ENCODE measurements around the gene CCDC33.

CCDC33 gene

GRCh38 chr15:74276560-74276959 is 40.4 kb downstream of the CCDC33 start:
- no peak overlapping the region for H3K4me2 ChIP-seq (ENCODE audit: low read length)
- H3K9me2 ChIP-seq (replicated peaks; ENCODE audit: control insufficient read depth, low read length), result no peaks in the 10 kb centered on the region
- no peaks in the 10 kb centered on the region for H4K20me1 ChIP-seq (ENCODE audit: control insufficient read depth, insufficient read depth, low read depth, low read length)
- no peak overlapping the region for H3K4me3 ChIP-seq (ENCODE audit: low read length)
- no peaks in the 10 kb centered on the region for H3K9me3 ChIP-seq (ENCODE audit: control insufficient read depth, insufficient read depth, low read length)
- no peaks in the 10 kb centered on the region for H3K36me3 ChIP-seq (ENCODE audit: control insufficient read depth, low read length)
- H3K27me3 ChIP-seq (ENCODE audit: control insufficient read depth, low read length), result peaks cover 3% of the 10 kb centered on the region
- H3K4me1 ChIP-seq (ENCODE audit: control insufficient read depth, low read length), result no peaks in the 10 kb centered on the region
- no peaks in the 10 kb centered on the region for H3F3A ChIP-seq (ENCODE audit: control insufficient read depth, insufficient read depth)
- no peaks in the 10 kb centered on the region for H3K79me2 ChIP-seq (ENCODE audit: control insufficient read depth, low read length)
- TF ChIP-seq EZH2phosphoT487 (IDR thresholded peaks at IDR 0.05; ENCODE audit: borderline replicate concordance, low read length), result no peak
- TF ChIP-seq, protein P1, sequence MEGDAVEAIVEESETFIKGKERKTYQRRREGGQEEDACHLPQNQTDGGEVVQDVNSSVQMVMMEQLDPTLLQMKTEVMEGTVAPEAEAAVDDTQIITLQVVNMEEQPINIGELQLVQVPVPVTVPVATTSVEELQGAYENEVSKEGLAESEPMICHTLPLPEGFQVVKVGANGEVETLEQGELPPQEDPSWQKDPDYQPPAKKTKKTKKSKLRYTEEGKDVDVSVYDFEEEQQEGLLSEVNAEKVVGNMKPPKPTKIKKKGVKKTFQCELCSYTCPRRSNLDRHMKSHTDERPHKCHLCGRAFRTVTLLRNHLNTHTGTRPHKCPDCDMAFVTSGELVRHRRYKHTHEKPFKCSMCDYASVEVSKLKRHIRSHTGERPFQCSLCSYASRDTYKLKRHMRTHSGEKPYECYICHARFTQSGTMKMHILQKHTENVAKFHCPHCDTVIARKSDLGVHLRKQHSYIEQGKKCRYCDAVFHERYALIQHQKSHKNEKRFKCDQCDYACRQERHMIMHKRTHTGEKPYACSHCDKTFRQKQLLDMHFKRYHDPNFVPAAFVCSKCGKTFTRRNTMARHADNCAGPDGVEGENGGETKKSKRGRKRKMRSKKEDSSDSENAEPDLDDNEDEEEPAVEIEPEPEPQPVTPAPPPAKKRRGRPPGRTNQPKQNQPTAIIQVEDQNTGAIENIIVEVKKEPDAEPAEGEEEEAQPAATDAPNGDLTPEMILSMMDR (IDR thresholded peaks at IDR 0.05; ENCODE audit: low read depth, low read length, poor library complexity, severe bottlenecking), result no peak
- no peak overlapping the region for H3K27ac ChIP-seq (ENCODE audit: low read depth, low read length)

DNA sequence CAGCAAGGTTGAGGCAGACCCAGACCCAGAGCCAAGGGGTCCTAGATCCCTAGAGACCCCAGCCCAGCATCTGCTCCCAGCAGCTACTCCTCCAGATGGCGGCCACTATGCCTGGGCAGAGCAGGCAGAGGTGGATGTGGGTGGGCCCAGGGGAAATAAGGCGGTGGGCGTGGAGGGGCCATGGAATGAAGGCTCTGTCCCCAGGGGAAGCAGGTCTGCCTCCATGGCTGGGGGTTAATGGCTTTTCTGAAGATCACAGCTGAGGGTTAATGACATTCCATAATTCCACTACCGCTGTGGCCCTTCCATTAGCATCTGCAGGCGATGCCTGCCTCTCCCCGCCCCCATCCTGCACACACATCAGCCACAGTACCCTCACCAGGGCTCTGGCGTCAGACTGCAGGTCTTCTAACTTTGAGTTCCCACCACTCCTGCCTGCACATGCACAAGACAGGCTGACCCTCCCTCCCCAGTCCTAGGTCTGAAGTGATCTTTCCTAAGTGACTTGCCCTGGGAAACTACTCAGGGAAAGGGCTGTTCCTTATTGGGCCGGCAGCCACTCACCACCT is 41.2 kb downstream of the CCDC33 start:
- TF ChIP-seq EZH2phosphoT487 (IDR thresholded peaks at IDR 0.05; ENCODE audit: borderline replicate concordance, low read length), result no peak
- TF ChIP-seq, protein P1 (IDR thresholded peaks at IDR 0.05; ENCODE audit: low read depth, low read length, poor library complexity, severe bottlenecking), result no peak
- no peaks in the 10 kb centered on the region for H3K79me2 ChIP-seq (ENCODE audit: control insufficient read depth, low read length)
- H3K9me2 ChIP-seq (replicated peaks; ENCODE audit: control insufficient read depth, low read length), result no peaks in the 10 kb centered on the region
- H3K4me2 ChIP-seq (ENCODE audit: low read length), result no peak overlapping the region
- H3K4me3 ChIP-seq (ENCODE audit: low read length), result no peak overlapping the region
- H3K36me3 ChIP-seq (ENCODE audit: control insufficient read depth, low read length), result no peaks in the 10 kb centered on the region
- no peaks in the 10 kb centered on the region for H3F3A ChIP-seq (ENCODE audit: control insufficient read depth, insufficient read depth)
- H3K9me3 ChIP-seq (ENCODE audit: control insufficient read depth, insufficient read depth, low read length), result no peaks in the 10 kb centered on the region
- H3K27ac ChIP-seq (ENCODE audit: low read depth, low read length), result no peak overlapping the region
- no peaks in the 10 kb centered on the region for H3K4me1 ChIP-seq (ENCODE audit: control insufficient read depth, low read length)
- H3K27me3 ChIP-seq (ENCODE audit: control insufficient read depth, low read length), result peaks cover 7% of the 10 kb centered on the region
- H4K20me1 ChIP-seq (ENCODE audit: control insufficient read depth, insufficient read depth, low read depth, low read length), result no peaks in the 10 kb centered on the region

GRCh38 chr15:74278207-74278606 is 42.1 kb downstream of the CCDC33 start:
- Histone ChIP-seq H3K4me2 (ENCODE audit: low read length) (no peak overlapping the region), H3K9me2 (replicated peaks; ENCODE audit: control insufficient read depth, low read length) (no peaks in the 10 kb centered on the region), H3K27me3 (ENCODE audit: control insufficient read depth, low read length) (peaks cover 7% of the 10 kb centered on the region), H3K4me1 (ENCODE audit: control insufficient read depth, low read length) (no peaks in the 10 kb centered on the region), H3F3A (ENCODE audit: control insufficient read depth, insufficient read depth) (no peaks in the 10 kb centered on the region), H3K36me3 (ENCODE audit: control insufficient read depth, low read length) (no peaks in the 10 kb centered on the region), H4K20me1 (ENCODE audit: control insufficient read depth, insufficient read depth, low read depth, low read length) (no peaks in the 10 kb centered on the region), H3K27ac (ENCODE audit: low read depth, low read length) (no peak overlapping the region), H3K9me3 (ENCODE audit: control insufficient read depth, insufficient read depth, low read length) (no peaks in the 10 kb centered on the region), H3K4me3 (ENCODE audit: low read length) (no peak overlapping the region), H3K79me2 (ENCODE audit: control insufficient read depth, low read length) (no peaks in the 10 kb centered on the region)
- TF ChIP-seq, protein P1 (IDR thresholded peaks at IDR 0.05; ENCODE audit: low read depth, low read length, poor library complexity, severe bottlenecking), result no peak
- no peak for TF ChIP-seq EZH2phosphoT487 (IDR thresholded peaks at IDR 0.05; ENCODE audit: borderline replicate concordance, low read length)

All from DOHH2 (cell line).